Caki2 (cell line): ENCODE data around the gene RPUSD2. TPM values are rescaled to one million over a fixed set of nuclear protein-coding genes. Genes with fewer than 3 reads are reported as not detected.
A peak's percentile ranks its signal among the peaks of the same experiment; 100 is the strongest.
"Not testable (repeated sequence)": the region's sequence is repeated elsewhere in the genome, so short reads cannot be mapped to it uniquely, and the experiment has no call there.

Experiments used
- DNase-seq: peaks from one replicate; pipeline ENCODE4 v3.0.0-alpha.2; 2015; ENCODE audit warnings: low read depth
- in situ Hi-C: cut with HindIII; loops from 2 replicates; pipeline ENCODE4 v1.10.0; 2016; ENCODE audit warnings: low sequenced_read_pairs, low pct_unique_long_range_greater_than_20kb, mixed read lengths
- total RNA-seq: library from RNA; depleted of rRNA; stranded (reverse); fragments of >200 nt; shearing (Covaris generic); gene quantifications from 2 replicates; pipeline ENCODE4 v1.2.3, GENCODE V29; 2014; ENCODE audit warnings: low replicate concordance

RPUSD2 gene
- total RNA-seq, 1 experiment from 2014 or later, result 16.1 TPM

DNA sequence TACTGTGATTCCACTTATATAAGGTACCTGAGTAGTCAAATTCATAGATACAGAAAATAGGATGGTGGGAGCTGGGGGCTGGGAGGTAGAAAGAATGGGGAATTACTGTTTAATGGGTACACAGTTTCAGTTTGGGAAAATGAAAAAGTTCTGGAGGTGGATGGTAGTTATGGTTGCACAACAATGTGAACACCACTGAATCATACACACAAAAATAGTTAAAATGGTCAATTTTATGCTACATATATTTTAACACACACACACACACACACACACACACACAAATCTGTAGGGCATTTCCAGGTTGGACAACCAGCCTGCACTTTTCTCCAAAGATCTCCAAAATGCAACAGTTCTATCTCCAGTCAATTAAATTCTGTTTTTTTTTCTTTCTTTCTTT, 5.7 kb upstream of the RPUSD2 start:
- DNase-seq, result no peak
- in situ Hi-C loops, result no loop called here

DNA sequence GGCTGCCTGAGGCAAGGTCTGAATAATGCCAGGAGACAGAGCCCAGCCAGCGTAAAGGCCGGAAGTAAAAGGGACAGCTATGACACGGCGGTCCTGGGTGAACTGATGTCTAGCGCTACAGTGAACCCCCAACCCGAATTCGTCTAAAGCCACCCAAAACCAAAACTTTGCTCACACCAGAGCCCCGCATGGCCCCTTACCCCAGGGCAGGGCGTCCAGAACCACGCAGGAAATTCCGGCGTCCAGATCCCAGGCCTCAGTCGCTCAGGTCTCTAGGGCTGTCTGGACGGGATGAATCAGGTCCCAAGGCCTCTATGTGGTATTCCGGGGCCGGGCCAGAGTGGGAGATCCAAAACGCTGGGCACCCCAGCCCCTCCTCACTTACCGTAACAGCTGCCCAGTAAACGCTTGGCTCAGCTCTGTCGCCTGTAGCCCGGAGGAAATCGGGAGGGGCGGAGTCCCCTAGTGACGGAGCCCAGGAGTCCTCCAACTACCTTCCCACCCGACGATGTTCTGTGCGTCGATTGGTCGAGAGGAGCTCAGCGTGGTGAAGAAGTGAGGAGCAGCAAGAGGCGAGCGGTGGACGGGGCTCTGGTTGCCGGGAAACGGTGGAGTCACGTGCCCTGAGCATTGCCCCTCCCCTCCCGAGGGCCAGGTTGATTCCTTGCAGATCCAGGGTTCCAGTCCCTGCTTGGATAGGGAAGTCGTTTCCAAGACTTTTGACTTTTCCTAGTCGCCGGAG, 4.3 kb upstream of the RPUSD2 start, which contains the start of gene CCDC32:
Gene CCDC32 (minus strand): TSS at position 452 of the 742 bp plus-strand sequence. CDS start 2,027 bp downstream, outside the sequence.
- in situ Hi-C loops, result no loop called here
- peak; percentile 97 for DNase-seq

- in situ Hi-C loops, result no loop called here
- no peak for DNase-seq
Measured at GRCh38 chr15:40565333-40566238, 3.5 kb upstream of the RPUSD2 start.

DNA sequence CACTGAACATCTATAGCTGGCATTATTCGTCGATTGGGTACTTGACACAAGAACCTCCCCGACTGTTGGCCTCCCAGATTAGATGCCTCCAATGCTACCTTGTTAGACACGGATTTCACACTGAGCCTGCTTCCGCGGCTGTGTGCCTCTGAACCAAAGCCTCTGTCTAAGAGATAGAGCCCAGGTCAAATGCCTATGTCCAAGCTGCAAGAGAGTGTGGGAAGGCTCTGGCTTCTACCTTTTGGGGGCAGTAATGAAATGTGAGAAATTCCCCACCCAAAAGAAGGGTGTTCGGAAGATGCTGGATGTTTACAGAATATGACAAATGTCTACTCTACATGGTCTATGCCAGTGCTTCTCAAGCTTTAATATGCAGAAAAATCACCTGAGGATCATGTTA, 2.0 kb upstream of the RPUSD2 start:
- in situ Hi-C loops, result no loop called here
- peak; percentile 18 for DNase-seq

GRCh38 chr15:40575113-40575512, 6.0 kb downstream of the RPUSD2 start:
- in situ Hi-C loops, result no loop called here
- no peak for DNase-seq

DNA sequence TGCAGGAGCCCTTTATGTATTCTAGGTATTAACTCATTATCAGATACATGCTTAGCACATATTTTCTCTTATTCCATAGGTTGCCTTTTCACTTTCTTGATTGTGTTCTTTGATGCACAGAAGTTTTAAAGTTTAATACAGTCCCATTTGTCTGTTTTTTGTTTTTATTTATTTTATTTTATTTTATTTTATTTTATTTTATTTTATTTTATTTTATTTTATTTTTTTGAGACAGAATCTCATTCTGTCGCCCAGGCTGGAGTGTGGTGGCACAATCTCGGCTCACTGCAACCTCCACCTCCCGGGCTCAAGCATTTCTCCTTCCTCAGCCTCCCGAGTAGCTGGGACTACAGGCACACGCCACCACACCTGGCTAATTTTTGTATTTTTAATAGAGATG, 7.8 kb downstream of the RPUSD2 start:
- DNase-seq, in situ Hi-C loops: not testable (repeated sequence)

DNA sequence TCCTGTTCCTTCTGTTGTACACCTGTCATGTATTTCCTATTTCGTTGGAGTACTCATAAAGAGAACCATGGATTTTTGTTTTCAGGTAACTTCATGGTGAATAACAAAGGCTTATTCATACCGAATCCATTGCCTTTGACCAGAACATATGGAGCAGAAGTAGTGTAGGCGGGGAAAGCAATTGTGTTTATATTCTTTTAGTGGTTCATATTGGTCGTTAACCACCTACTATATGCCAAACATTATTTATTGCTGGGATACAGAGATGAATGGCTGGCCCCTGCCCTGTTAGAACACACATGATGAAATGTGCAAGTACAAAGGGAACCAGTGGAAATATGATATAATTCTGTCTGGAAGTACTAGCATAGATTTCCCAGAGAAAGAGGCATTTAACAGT, 9.8 kb downstream of the RPUSD2 start:
- DNase-seq, result no peak
- in situ Hi-C loops, result no loop called here

DNA sequence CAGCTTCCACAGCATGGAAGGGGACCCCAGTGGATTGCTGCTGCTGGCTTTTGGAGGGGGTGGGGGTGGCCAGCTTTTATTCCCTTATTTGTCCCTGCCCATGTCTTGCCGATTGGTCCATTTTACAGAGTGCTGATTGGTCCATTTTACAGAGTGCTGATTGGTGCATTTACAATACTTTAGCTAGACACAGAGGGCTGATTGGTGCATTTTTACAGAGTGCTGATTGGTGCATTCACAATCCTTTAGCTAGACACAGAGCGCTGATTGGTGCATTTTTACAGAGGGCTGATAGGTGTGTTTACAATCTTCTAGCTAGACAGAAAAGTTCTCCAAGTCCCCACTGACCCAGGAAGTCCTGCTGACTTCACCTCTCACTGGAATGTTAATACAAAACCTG, 12.7 kb downstream of the RPUSD2 start:
- in situ Hi-C loops, result not testable (repeated sequence)
- DNase-seq, result peak; percentile 25

GRCh38 chr15:40582726-40583246, 13.7 kb downstream of the RPUSD2 start:
- peak; percentile 85 for DNase-seq
- in situ Hi-C loops, result no loop called here

- no peak for DNase-seq
- in situ Hi-C loops, result no loop called here
Measured at GRCh38 chr15:40584191-40584590, 15.1 kb downstream of the RPUSD2 start.

GRCh38 chr15:40590667-40591050, 21.6 kb downstream of the RPUSD2 start:
- in situ Hi-C loops, result no loop called here
- DNase-seq, result no peak

GRCh38 chr15:40591389-40591788, 22.3 kb downstream of the RPUSD2 start:
- in situ Hi-C loops, result no loop called here

DNA sequence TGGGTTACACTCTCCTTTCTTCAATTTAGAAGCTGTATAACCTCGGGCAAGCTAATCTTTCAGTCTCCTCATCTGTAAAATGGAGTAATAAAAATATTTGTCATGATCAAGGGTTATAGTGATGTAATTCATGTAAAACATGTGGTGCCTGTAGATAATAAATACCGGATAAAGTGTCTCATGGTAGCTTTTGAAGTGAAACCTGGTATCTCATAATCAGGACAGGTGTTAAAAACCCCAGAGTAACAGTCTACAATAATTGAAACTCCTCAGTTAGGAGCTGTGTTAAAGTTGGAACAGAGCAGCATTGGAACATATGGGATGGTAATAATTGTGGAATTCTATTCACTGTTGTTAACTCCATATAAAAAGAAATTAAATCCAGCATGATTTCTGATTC, 24.1 kb downstream of the RPUSD2 start:
- DNase-seq, result no peak
- in situ Hi-C loops, result no loop called here

More at GRCh38 chr15:40591389-40591788, 22.3 kb downstream of the RPUSD2 start:
- no peak for DNase-seq

- peak; percentile 96 for DNase-seq
- in situ Hi-C loops, result no loop called here
Measured at GRCh38 chr15:40593588-40594428, 24.7 kb downstream of the RPUSD2 start, which contains the start of gene KNL1. TSS of gene KNL1 (plus strand) at chr15:40594249. CDS start at chr15:40602932, 8,683 bp downstream.

GRCh38 chr15:40594429-40594836, 25.3 kb downstream of the RPUSD2 start:
- in situ Hi-C loops, result no loop called here
- DNase-seq, result no peak

GRCh38 chr15:40595219-40595618, 26.1 kb downstream of the RPUSD2 start:
- in situ Hi-C loops, result no loop called here
- no peak for DNase-seq

DNA sequence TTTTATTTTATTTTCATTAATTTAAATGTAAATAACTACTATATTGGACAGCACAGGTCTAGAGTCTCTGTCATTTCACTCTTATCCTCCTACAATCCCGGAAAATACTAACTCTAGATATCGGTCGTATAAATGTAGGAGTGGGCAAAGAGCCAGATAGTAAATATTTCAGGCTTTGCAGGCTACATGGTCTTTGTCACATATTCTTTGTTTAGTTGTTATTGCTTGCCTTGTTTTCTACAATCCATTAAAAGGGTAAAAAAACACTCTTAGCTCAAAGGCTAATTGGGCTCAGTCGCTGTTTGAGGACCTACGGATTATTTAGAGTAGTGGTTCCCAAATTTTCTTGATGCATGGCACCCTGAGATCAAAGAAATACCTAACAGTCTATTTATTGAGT, 26.7 kb downstream of the RPUSD2 start:
- in situ Hi-C loops, result no loop called here
- DNase-seq, result no peak

GRCh38 chr15:40597024-40597423, 27.9 kb downstream of the RPUSD2 start:
- in situ Hi-C loops, result no loop called here

More at GRCh38 chr15:40597024-40597423, 27.9 kb downstream of the RPUSD2 start:
- DNase-seq, result no peak
